Prostate gland (tissue), 2 donors: ENCODE data around the gene DUSP16. TPM values are rescaled to one million over a fixed set of nuclear protein-coding genes. Genes with fewer than 3 reads are reported as not detected.

Source experiments
- DNase-seq: peaks from one replicate; pipeline ENCODE4 v3.0.0-alpha.2; 2019; ENCODE audit warnings: low spot score
- H3K27ac ChIP-seq, 2 donors: fragments of 200-600 bp; sonication (generic); 2 replicates each; pipeline ENCODE4 v1.5.1; 2017 to 2019
- H3K27me3 ChIP-seq: fragments of 200-600 bp; sonication (generic); replicated peaks from 2 replicates; pipeline ENCODE4 v1.5.1; 2019; ENCODE audit not compliant: insufficient read depth
- H3K36me3 ChIP-seq, 2 donors: fragments of 200-600 bp; sonication (generic); 1 replicate in 1 of 2; 2 replicates in 1 of 2; pipeline versions ENCODE4 v1.5.1 to v1.8.1; 2017 to 2019
- H3K4me1 ChIP-seq: fragments of 200-600 bp; sonication (generic); replicated peaks from 2 replicates; pipeline ENCODE4 v1.5.1; 2019
- H3K4me3 ChIP-seq, 2 donors: fragments of 200-600 bp; sonication (generic); 2 replicates each; pipeline ENCODE4 v1.5.1; 2017 to 2019
- H3K9me3 ChIP-seq: fragments of 200-600 bp; sonication (generic); 2 replicates; pipeline ENCODE4 v1.5.1; 2017
- POLR2A ChIP-seq: fragments of 450-650 bp; IDR thresholded peaks from one replicate; pipeline ENCODE4 v1.6.1; 2016; ENCODE audit warnings: antibody characterized with exemption, mild to moderate bottlenecking
- POLR2AphosphoS5 ChIP-seq: sonication (generic); formaldehyde crosslinking; IDR thresholded peaks from one replicate; pipeline ENCODE4 v1.6.1; 2017; ENCODE audit warnings: antibody characterized with exemption
- WGBS: methylation state at CpG from one replicate; pipeline ENCODE4 v1.1.5; 2018; 5-methylcytosine and 5-hydroxymethylcytosine counted together
- intact Hi-C: fragments of 100-400 bp; cut with DNase I; formaldehyde crosslinking; loops from one replicate; pipeline ENCODE4 v1.14.2; 2022
- total RNA-seq, 2 donors: library from RNA; depleted of rRNA; stranded (reverse); fragments of >200 nt; gene quantifications; one replicate each; pipeline ENCODE4 v1.1.0, GENCODE V29; 2016
- TF ChIP-seq, protein P1 (sequence below), 4 experiments: fragments of 200-600 bp in 2 of 4; fragments of 450-650 bp in 2 of 4; sonication (generic) in 2 of 4; IDR thresholded peaks; 1 replicate in 3 of 4; 2 replicates in 1 of 4; pipeline ENCODE4 v1.5.1; 2016 to 2019; ENCODE audit warnings: antibody characterized with exemption in 4 of 4, mild to moderate bottlenecking in 2 of 4, moderate library complexity in 2 of 4

The DUSP16 gene
- total RNA-seq, 2 donors from 2014 or later = 60.8 to 87.0 TPM

DNA sequence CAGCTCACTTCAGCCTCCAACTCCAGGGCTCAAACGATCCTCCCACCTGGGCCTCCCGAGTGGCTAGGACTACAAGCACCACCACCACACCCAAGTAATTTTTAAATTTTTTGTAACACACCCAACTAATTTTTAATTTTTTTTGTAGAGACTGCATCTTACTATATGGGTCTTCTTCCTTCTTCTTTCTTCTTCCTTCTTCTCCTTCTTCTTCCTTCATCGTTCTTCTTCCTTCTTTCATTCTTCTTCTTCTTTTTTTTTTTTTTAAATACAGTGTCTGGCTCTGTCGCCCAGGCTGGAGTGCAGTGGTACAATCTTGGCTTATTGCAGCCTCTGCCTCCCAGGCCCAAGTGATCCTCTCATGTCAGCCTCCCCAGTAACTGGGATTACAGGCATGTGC, 48.0 kb upstream of the DUSP16 start:
- TF ChIP-seq POLR2A (no peak), POLR2AphosphoS5 (no peak)
- TF ChIP-seq, protein P1, sequence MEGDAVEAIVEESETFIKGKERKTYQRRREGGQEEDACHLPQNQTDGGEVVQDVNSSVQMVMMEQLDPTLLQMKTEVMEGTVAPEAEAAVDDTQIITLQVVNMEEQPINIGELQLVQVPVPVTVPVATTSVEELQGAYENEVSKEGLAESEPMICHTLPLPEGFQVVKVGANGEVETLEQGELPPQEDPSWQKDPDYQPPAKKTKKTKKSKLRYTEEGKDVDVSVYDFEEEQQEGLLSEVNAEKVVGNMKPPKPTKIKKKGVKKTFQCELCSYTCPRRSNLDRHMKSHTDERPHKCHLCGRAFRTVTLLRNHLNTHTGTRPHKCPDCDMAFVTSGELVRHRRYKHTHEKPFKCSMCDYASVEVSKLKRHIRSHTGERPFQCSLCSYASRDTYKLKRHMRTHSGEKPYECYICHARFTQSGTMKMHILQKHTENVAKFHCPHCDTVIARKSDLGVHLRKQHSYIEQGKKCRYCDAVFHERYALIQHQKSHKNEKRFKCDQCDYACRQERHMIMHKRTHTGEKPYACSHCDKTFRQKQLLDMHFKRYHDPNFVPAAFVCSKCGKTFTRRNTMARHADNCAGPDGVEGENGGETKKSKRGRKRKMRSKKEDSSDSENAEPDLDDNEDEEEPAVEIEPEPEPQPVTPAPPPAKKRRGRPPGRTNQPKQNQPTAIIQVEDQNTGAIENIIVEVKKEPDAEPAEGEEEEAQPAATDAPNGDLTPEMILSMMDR (IDR thresholded peaks at IDR 0.05) = no peak
- no peak for DNase-seq
- Histone ChIP-seq H3K36me3 (no peaks in the 10 kb centered on the region), H3K4me1 (no peaks in the 10 kb centered on the region), H3K27ac (peak overlapping the region; percentile 90 to 94), H3K9me3 (no peaks in the 10 kb centered on the region), H3K4me3 (no peak overlapping the region), H3K27me3 (no peaks in the 10 kb centered on the region)
- intact Hi-C loops = loop anchor here (5.0 to 10.0 kb wide), 2 partner anchors 48 to 84 kb away; partner anchors contain the start of genes DUSP16 and GPR19
- 91% methylated on average over 4 of the region's 4 CpGs for WGBS

GRCh38 chr12:12609692-12610091, 47.0 kb upstream of the DUSP16 start:
- TF ChIP-seq POLR2A (no peak), POLR2AphosphoS5 (no peak)
- TF ChIP-seq, protein P1 (IDR thresholded peaks at IDR 0.05) = no peak
- H3K9me3 ChIP-seq = no peaks in the 10 kb centered on the region
- intact Hi-C loops = loop anchor here (5.0 to 10.0 kb wide), 2 partner anchors 47 to 85 kb away; partner anchors contain the start of genes DUSP16 and GPR19
- no peaks in the 10 kb centered on the region for H3K4me1 ChIP-seq
- no peak overlapping the region for H3K4me3 ChIP-seq
- H3K27me3 ChIP-seq = no peaks in the 10 kb centered on the region
- DNase-seq = no peak
- WGBS = 81% methylated on average over 3 of the region's 3 CpGs
- H3K27ac ChIP-seq = no peak overlapping the region
- no peaks in the 10 kb centered on the region for H3K36me3 ChIP-seq

GRCh38 chr12:12608557-12608957, 45.9 kb upstream of the DUSP16 start:
- H3K27me3 ChIP-seq = no peaks in the 10 kb centered on the region
- 37% methylated on average over 1 of the region's 1 CpG for WGBS

GRCh38 chr12:12606781-12607589, 44.3 kb upstream of the DUSP16 start:
- no peaks in the 10 kb centered on the region for H3K9me3 ChIP-seq
- no peaks in the 10 kb centered on the region for H3K36me3 ChIP-seq
- peak overlapping the region; percentile 3 to 64 for H3K27ac ChIP-seq
- intact Hi-C loops = no loop called here
- no peak for DNase-seq
- WGBS = 43% methylated on average over 7 of the region's 7 CpGs
- TF ChIP-seq POLR2AphosphoS5 (peak; percentile 53), POLR2A (no peak)
- TF ChIP-seq, protein P1 (IDR thresholded peaks at IDR 0.05) = no peak
- H3K4me3 ChIP-seq = no peak overlapping the region
- H3K4me1 ChIP-seq = no peaks in the 10 kb centered on the region
- no peaks in the 10 kb centered on the region for H3K27me3 ChIP-seq

More at GRCh38 chr12:12608557-12608957, 45.9 kb upstream of the DUSP16 start:
- Histone ChIP-seq H3K36me3 (no peaks in the 10 kb centered on the region), H3K4me1 (no peaks in the 10 kb centered on the region), H3K27ac (peak overlapping the region in 1 of 2 donors; percentile 51), H3K9me3 (no peaks in the 10 kb centered on the region), H3K4me3 (no peak overlapping the region)
- no peak for TF ChIP-seq POLR2A
- TF ChIP-seq, protein P1 (IDR thresholded peaks at IDR 0.05) = peak in 2 of 4 experiments; percentile 11 to 25
- no peak for DNase-seq
- intact Hi-C loops = no loop called here

- 52% methylated on average over 5 of the region's 5 CpGs for WGBS
- TF ChIP-seq POLR2A (no peak), POLR2AphosphoS5 (no peak)
- TF ChIP-seq, protein P1 (IDR thresholded peaks at IDR 0.05) = no peak
- H3K4me3 ChIP-seq = no peak overlapping the region
- no peaks in the 10 kb centered on the region for H3K9me3 ChIP-seq
- no peak for DNase-seq
- H3K27me3 ChIP-seq = no peaks in the 10 kb centered on the region
- intact Hi-C loops = no loop called here
- H3K27ac ChIP-seq = no peak overlapping the region
- H3K4me1 ChIP-seq = peaks cover 4% of the 10 kb centered on the region
- H3K36me3 ChIP-seq = no peaks in the 10 kb centered on the region
Observed at GRCh38 chr12:12604740-12605139, 42.1 kb upstream of the DUSP16 start.
